OCI-LY1 (cell line): ENCODE measurements around the gene SLC24A3.

Source experiments
- CTCF ChIP-seq: fragments of 200-600 bp; sonication (generic), shearing (Covaris generic); IDR thresholded peaks from 2 replicates; pipeline ENCODE4 v1.5.1; 2017; ENCODE audit warnings: mild to moderate bottlenecking, antibody characterized with exemption, low read length, moderate library complexity, mixed read lengths
- EZH2 ChIP-seq: fragments of 200-600 bp; sonication (generic), shearing (Covaris generic); IDR thresholded peaks from 2 replicates; pipeline ENCODE4 v1.8.0; 2017; ENCODE audit warnings: borderline replicate concordance, mixed run types, mild to moderate bottlenecking, antibody characterized with exemption, low read length, moderate library complexity, mixed read lengths

GRCh38 chr20:19301843-19302242, 89.4 kb downstream of the SLC24A3 start:
- TF ChIP-seq CTCF (no peak), EZH2 (no peak)
